ENCODE data around the gene DSCAML1.

The DSCAML1 gene

DNA sequence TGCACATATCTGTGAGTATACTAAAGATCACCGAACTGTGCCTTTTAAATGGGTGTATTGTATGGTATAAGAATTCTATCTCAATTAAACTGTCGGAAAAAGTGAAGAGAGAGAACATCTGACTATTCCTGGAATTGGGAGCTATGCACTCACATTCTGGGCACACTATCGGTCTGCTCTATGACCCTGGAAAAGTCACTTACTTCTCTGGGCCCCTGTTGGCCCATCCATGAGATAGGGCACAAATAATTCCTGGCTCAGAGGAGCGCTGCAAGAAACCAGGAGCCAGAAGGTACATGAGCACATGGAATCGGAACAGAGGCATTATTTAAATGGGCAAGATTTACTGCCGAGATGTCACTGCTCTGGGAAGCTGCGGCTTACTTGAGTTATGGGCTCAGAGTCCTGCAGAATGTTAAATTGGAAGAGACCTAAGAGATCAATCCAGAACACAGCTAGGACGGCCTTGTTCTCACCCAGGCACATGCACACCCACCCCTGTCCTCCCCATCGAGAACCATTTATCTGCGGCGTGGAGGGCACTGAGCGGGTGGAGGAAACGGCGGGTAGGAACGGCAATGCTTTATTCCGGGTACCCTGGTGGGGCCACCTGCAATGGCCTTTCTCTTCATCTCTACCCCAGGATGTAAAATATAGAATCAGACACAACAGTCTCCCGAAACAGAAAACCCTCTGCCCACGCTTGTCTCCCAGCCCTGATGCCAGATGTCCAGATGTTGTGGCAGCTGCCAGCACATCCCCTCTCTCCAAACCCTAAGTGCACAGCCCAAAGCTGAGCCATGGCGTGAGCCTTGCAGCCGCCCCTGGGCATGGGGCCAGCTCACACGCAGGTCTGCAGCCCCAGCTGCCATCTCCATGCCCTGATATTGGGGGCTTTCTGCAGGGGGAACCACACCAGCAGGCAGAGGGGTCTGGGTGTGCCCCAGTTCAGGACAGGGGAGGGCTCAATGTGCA is 142.4 kb downstream of the DSCAML1 start:
- DNase-seq = no peak

DNA sequence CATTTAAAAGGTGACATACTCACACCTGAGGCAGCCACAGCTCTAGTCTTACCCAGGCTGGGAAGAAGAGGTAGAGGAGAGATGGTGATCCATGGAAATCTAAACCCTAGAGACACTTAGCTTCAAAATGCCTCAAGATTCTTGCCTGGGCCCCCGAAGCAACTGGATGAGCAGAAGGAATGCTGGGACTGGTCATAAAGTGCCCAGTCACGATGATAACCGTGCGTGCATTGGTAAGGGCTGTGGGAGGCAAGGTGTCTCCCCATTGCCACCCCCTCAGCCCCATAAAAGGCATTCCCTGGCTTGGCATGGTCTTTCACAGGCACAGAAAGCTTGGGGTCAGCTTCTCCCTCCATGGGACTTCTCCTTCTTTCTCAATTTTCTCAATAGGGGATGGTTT is 144.5 kb downstream of the DSCAML1 start:
- DNase-seq = no peak

DNA sequence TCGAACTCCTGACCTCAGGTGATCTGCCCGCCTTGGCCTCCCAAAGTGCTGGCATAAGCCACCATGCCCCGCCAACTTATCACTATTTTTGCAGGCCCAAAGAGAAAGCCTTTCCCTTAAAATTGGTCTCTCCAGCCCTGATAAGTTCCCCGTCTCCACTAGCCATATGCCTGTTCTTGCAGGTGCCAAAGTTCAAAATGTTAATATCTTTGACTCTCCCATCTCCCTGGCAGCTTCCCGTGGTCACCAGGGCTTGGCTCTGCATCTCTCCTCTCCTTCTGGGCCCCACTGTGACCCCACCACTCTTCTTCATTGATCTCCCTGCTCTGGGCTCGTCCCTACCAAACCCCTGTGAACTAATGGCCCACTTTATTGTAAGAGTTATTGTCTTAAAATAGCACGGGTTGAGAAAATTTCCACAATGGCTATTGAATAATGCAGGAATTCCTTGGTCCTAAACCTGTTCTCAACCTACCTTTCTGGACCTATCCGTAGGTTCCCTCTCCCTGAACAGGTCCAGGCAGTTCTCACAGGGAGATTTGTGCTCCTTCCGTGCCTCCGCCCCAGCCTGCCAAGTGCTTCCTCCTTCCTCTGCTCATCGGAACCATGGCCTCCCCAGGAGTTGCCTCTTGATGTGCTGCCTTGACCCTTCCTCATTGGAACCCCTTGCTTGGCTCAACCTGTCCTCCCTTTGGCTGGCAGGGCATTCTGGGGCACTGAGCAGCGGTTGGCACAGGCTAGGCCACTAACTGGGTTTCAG is 147.5 kb downstream of the DSCAML1 start:
- DNase-seq = no peak

DNA sequence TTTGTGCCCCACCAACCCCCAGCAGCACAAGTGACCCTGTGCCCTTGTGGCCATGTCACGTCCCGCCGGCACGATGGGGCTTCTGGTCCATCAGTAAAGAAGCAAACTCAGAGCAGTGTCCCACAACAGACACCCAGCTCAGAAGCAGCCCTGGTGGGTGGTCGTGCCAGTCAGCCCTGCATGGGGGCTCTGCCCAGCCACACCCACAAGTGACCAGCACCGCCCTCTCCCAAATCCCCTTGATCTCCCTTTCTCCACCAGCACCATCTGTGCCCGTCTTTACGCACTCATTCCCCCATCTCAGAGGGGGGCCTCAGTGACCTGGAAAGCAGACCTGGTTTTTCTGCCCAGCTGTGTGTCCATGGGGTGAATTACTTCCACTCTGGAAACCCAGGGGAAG is 149.1 kb downstream of the DSCAML1 start:
- DNase-seq = no peak

DNA sequence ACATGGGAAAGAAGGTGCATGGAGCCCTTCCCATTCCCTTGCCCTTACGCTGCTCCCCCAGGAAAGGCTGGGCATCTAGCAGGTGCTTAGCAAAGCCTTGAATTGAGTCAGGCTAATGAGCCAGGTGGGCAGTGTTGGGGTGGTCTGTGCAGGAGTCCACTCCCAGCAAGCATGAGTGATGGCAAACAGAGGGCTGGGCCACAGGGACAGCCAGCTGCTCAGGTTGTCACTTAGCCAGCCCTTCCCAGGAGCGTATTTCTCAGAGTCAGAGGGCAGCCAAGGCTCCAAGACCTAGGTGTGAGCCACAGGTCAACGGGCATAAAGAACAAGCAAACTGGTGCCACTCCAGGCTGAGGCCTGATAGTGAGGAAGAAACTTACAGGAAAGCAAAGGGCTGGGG is 149.8 kb downstream of the DSCAML1 start:
- DNase-seq = no peak

DNA sequence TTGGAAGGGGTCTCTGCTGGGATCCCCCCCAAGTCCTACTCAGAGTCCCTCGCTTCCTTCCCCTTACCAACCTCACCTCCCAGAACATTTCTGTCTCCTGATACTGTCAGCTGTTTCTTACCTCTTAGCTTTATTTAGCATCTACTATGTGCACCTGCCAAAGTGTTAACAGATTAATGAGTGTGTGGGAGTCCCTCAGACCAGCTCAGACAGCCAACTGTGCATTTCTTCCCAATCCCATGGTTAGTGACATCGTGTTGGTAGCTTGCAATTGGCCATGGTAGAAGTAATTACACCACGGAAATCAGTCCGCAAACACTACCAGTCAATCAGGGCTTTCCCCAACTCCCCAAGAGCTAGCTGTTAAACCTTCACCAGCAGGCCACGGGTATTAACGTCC is 150.6 kb downstream of the DSCAML1 start:
- no peak for DNase-seq

DNA sequence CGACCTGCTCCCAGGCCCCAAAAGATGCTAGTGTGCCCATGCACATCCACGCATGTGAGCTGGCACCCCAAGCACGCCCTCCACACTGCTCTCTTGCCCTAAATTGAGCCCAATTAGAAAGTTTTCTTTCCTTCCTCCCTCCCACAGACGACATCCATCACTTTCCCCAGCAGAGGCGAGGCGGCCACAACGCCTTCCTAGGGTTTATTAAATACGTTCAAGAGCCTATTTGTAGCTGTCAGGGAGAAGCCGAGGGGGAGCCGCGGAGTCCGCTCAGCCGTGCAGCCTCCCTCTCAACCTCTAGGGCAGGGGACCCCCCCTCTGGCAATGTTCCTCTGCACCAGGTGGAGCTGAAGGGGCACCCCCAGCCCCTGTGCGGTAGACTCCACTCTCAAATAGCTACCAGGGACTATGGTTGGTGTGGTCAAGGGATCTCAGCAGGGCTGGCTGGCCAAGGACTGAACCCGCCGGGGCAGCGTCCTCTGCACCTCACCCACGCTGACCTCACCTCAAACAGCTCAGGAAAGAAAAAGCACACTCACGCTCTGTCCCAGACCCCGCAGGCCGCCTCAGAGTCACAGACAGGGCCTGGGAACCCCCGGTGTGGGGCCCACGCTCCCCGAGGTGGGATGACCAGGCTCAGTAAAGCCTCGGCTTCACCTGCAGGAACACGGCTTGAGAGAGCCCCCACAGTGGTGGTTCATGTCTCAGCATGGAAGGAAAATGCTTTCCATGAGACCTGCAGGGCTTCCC is 152.4 kb downstream of the DSCAML1 start:
- no peak for DNase-seq

DNA sequence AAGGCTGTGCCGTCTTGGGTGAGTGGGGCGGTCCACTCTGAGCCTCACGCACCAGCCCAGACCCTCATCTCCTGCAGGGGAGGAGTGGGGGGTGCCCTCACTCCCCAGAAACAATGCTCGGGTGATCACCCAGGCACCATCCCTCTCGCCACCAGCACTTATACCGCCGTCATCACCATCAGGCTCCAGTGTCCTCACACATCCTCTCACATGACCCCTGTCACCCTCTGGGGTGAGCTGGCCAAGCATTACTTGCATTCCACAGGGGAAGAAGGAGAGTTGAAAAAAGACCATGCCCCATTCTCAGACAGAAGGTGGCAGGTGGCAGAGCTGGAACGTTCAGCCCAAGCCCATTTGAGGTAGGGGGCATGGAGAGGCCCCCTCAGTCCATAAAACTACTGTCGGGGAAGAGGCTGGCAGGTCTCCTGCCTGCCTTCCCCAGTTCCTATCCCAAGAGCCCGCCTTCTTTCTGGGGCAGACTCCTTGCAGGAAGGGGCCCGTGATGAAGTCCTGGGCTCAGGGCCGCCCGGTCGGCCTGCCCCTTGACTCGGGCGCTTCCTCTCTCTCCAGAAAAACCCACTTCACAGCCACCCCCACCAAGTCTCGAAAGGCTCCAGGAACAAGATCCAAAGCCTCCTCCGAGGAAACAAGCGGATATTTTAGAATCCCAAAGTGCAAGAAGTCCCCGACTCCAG is 153.3 kb downstream of the DSCAML1 start:
- no peak for DNase-seq

DNA sequence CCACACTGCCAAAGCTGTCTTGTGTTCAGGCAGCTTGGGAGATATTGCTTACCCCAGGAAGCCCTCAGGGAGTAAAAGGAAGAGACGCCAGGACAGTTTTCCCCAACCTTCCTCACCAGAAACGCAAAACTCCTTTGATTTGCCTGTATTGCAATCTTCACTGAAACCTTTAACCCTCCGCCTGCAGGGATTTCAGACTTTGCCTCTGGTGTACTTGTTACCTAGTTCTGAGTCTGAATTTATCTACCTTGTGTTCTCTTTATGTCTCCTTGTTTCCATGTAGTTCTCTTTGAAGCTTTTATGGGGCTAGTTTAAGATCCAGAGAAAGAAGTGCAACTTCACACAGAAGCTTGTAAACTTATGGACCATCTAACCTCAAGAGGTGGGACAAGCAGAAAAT is 154.2 kb downstream of the DSCAML1 start:
- no peak for DNase-seq

DNA sequence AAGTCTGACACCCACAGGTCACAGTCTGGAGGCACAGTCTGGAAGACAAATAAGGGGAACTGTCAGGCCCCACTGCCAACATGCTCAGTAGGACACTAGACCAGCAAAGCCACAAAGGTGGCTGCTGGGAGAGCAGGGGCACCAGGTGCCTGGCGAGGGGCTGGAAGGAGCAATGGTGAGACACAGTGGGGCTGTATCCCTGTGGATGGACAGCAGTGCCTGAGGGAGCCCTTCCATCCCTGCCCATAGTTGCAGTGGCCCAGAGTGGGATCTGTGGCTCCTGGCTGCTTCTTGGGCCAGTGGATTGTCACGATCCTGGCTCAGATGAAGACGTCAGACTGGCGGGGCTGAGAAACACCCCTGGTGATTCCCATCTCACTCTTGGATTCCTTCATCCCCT is 154.6 kb downstream of the DSCAML1 start:
- DNase-seq = no peak

DNA sequence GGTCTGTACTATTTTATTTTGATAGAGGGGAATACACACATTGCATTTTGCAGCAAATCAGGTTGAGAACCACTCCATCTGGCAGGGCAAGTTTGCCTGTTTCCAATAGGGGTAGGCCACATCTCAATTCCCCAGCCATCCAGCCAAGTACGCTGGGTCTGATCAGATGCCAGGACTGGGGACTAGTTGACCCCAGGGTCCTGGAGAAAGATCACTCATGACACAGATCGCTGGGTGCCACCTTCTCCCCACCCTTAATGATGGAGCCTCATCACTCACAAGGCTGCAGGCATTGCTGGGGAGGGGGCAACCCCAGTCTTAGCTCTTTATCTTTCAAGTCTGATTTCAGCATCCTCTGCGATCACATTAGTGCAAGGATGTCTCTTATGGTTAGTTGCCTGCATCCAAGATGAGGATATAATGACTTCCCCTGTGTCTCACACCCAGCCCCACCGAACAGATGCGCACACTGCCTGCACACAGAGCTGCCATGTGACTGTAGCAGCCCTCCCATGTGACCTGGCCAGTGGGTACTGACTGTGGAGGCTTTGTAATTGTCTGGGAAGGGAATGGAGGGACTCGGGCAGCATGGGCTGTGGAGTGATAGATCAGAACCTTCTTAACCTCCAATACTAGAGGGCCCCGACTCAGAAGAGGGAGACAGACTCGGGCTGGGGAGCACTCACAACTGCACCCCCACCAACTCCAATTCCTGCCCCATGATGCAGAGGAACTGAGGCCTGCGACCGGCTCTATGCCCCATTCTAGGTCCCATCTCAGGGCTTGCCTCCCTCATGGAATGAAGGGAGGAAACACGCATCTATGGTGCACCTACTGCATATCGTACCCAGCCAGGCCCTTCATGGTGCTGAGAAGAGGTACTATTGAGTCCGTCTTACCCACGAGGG is 155.8 kb downstream of the DSCAML1 start:
- no peak for DNase-seq

DNA sequence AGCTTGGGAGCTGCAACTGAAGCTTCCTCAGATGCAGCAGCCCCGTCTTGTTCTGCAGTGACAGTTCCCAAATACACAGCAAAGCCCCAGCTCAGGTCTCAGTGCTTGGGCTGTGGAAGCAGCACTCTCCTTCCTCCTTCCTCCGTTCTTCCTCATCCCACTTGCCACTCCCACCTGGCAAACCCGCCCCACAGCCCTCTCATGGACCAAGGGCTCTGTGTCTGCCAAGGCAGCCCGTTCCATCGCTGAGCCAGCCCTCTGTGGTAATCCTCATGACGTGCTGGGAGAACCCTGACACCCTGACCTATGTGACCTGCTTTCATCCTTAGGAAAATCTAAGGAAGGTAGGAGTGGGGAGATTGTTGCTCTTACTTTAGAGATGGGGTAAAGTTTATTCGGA is 157.0 kb downstream of the DSCAML1 start:
- DNase-seq = no peak

DNA sequence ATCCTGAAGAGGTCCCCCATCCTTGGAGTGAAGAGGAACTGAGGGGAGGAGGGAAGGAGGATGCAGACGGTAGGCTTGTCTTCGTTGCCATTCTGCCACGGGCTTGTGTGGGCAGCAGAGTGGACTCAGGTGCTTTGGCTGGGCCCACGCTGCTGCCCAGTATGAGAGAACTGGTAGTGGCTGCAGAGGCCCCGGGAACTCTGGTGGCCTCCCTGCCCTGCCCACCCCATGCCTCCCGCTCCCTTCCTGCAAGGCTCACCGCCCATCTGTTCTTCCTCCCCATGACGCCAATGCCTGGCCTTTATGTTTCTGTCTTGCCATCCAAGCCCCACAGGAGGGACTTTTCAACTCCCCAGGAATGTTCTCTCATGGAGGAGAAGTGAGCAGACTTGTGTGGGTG is 157.4 kb downstream of the DSCAML1 start:
- DNase-seq = no peak

DNA sequence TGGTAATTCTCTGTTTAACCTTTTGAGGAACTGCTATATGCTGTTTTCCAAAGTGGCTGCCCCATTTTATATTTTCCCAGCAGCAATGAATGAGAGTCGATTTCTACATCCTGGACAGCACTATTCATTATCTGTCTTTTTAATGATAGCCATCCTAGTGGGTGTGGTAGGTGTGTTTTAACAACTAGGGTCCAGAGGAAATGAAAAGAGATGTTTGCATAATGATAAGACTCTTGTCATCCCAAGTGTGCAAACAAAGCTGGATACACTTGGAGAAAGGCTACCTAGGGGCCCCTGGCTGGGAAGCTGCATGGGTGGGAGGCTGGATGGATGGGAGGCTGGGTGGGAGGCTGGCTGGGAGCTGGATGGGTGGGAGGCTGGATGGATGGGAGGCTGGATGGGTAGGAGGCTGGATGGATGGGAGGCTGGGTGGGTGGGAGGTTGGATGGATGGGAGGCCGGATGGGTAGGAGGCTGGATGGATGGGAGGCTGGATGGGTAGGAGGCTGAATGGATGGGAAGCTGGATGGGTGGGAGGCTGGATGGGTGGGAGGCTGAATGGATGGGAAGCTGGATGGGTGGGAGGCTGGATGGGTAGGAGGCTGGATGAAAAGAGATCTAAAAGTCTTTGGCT is 158.0 kb downstream of the DSCAML1 start:
- no peak for DNase-seq

DNA sequence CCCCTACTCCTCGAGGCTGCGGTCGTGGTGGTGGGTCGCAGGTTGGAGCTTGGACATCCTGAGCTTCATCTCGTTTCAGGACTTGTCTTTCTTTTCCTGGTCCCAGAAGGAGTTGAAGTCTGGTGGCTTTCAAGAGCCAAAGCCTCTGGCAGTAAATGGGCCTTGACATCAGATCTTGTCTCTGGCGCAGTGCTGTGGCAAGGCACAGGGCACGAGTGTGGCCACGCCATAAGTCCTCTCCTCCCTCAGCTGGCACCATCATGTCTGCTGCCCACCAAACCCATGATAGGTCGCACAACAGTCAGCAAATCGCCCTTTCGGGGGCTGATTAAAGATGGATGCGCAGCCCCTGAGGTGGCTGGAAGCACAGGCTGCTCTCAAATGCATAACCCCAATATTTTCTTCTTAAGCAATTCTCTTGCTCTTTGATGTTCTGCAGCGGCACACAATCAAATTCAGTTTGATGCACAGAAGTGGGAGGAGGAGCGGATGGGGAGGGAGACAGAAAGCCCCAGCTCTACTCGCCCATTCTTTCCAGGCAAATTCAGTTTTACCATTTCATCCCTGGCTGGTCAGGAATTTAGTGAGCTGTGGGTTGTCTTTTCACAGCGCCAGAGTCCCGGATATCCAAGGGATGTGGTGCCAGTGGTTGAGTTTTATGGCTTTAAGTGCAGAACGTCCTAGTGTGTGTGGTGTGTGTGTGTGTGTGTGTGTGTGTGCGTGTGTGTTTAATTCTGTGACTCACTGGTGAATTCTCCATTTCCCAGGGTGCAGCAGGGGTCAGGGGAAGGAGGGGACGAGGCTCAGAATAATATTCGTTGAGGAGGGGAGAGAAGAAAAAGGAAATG is 162.0 kb downstream of the DSCAML1 start:
- DNase-seq = no peak

DNA sequence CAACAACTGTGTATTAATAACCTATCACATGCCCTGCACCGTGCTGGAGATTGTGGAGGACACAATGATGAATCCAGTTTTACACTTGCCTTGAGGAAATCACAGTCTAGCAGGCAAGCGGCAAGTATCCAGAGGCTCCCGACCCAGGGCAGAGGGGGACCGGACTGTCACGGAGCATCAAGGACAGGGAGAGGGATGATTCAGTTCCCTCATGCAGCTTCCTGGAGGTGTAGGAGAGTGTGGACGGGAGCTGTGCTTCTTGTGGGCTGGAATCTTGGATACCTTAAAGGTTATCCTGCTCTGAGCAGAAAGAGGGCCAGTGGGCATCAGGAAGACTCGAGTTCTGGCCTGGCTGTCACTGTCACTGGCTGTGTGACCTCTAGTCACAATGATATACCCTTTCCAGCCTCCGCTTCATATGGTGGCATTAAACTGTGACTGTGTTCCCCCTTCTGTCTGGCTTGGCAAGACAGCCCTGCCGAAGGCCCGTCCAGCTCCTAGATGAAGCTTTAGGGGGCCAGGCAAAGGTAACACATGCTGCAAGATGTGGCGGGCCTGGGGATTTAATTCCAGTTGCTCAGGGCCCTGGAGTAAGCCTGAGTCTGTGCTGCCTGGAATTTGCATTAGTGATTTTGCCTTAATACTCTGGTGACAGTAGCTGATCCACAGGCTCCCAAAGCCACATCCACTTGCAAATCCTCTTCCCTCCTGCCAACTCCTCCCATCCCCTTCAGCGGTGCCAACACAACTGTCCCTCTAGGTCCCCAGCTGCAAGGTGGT is 162.8 kb downstream of the DSCAML1 start:
- no peak for DNase-seq

DNA sequence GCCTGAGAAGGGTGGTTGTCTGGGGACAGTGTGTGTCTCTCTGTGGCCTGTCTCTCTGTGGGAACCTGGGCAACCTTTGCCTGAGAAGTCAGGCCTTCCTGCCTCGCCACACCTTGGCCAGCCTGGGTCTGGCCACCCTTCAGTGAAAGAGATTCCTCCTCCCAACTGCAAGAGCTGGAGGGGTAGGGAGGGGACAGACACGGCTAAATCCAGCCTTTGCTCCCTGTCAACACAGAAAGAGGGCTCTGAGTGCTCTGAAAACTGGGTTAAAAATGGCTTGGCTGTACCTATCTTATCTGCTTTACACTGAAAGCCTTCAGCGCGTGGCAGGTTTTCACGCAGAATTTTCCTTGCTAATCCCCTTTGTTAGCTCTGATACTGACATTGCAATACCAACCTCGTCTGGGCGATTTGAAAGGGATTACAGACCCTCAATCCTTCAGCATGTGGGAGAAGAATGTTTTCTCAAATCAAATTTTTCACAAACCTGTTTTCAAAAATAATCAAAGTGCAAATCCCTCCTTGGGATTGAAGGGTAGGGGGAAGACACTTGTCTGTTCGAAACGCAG is 163.7 kb downstream of the DSCAML1 start:
- no peak for DNase-seq

DNA sequence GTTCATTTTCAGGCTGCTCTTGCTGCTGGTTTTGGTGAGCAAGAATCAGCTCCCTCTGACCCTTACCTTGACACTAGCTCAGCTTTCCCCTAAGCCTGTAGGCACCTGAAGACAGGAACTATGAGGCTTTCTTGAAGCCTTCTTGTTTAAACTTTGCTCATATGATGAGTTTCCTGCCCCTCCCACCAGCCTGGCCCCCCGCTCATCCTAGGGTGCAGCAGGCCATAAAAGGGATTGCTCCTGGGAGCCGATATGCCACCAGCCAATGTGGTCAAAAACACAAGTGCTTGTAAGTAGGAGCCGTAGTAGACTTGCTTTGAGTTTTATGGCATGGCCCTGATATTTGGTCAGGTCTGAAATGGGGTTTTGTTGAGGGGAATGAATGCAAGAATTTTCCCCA is 164.7 kb downstream of the DSCAML1 start:
- DNase-seq = no peak
